HepG2 (cell line): Measurements from ENCODE around the gene CDC34. TPM values are rescaled to one million over a fixed set of nuclear protein-coding genes. Genes with fewer than 3 reads are reported as not detected.

Source experiments
- ASH2L ChIP-seq: fragments of 300-600, 200-600 bp; sonication (generic); IDR thresholded peaks from 2 replicates; pipeline ENCODE4 v1.7.0; 2017; ENCODE audit warnings: low read depth, mild to moderate bottlenecking, moderate library complexity, mixed read lengths, low read length; ENCODE audit not compliant: insufficient read length
- ATF7-NPFF ChIP-seq: sonication (generic); formaldehyde crosslinking; IDR thresholded peaks from 2 replicates; pipeline ENCODE4 v1.8.1; 2023; ENCODE audit warnings: mild to moderate bottlenecking, low read depth, missing genetic modification reagents, moderate library complexity
- DDIT3 ChIP-seq: sonication (generic); formaldehyde crosslinking; IDR thresholded peaks from 2 replicates; pipeline ENCODE4 v1.4.0; 2020; ENCODE audit warnings: mild to moderate bottlenecking, missing genetic modification reagents
- ESRRA ChIP-seq: sonication (generic); formaldehyde crosslinking; IDR thresholded peaks from 2 replicates; pipeline ENCODE4 v1.5.1; 2020; ENCODE audit warnings: mild to moderate bottlenecking, low read depth, missing genetic modification reagents
- IRF2 ChIP-seq: IDR thresholded peaks from 2 replicates; pipeline ENCODE4 v1.6.1; 2018; ENCODE audit warnings: missing genetic modification reagents, missing compliant biosample characterization
- ISL2 ChIP-seq: sonication (generic); formaldehyde crosslinking; IDR thresholded peaks from 2 replicates; pipeline ENCODE4 v1.5.0; 2020; ENCODE audit warnings: missing genetic modification reagents
- NFIB ChIP-seq: sonication (generic); formaldehyde crosslinking; IDR thresholded peaks from 2 replicates; pipeline ENCODE4 v1.9.0; 2021; ENCODE audit warnings: missing genetic modification reagents, mild to moderate bottlenecking, borderline replicate concordance
- NFKB2 ChIP-seq: sonication (generic); formaldehyde crosslinking; IDR thresholded peaks from 2 replicates; pipeline ENCODE4 v1.4.0; 2020; ENCODE audit warnings: missing genetic modification reagents, borderline replicate concordance
- PAXIP1 ChIP-seq: sonication (generic); formaldehyde crosslinking; conservative IDR thresholded peaks from 2 replicates; pipeline ENCODE4 v1.4.0; 2020; ENCODE audit warnings: mild to moderate bottlenecking, missing genetic modification reagents, moderate library complexity
- SMC3 ChIP-seq: IDR thresholded peaks from 2 replicates; pipeline ENCODE4 v1.6.1; 2011; ENCODE audit warnings: low read length, improper control_type of control experiment
- SNAPC4 ChIP-seq: sonication (generic); formaldehyde crosslinking; IDR thresholded peaks from 2 replicates; pipeline ENCODE4 v1.4.0; 2020; ENCODE audit warnings: mild to moderate bottlenecking, missing genetic modification reagents
- TEAD3 ChIP-seq: optimal IDR thresholded peaks from 2 replicates; pipeline ENCODE3; 2016; ENCODE audit warnings: borderline replicate concordance
- ZNF326 ChIP-seq: sonication (generic); formaldehyde crosslinking; IDR thresholded peaks from 2 replicates; pipeline ENCODE4 v1.4.0; 2020; ENCODE audit warnings: missing genetic modification reagents, borderline replicate concordance
- ZNF687 ChIP-seq: sonication (generic); formaldehyde crosslinking; IDR thresholded peaks from 2 replicates; pipeline ENCODE4 v1.5.1; 2020; ENCODE audit warnings: mild to moderate bottlenecking, missing genetic modification reagents, moderate library complexity
- ZNF879 ChIP-seq: sonication (generic); formaldehyde crosslinking; IDR thresholded peaks from 2 replicates; pipeline ENCODE4 v1.8.1; 2023; ENCODE audit warnings: missing genetic modification reagents
- polyA plus RNA-seq, 8 experiments: library from polyadenylated mRNA; depleted of rRNA in 3 of 8; stranded (reverse) in 7 of 8; unstranded in 1 of 8; fragments of >200 nt; fragmentation: Illumina TruSeq in 4 of 8; extraction: Trizol in 4 of 8; gene quantifications; 2 replicates each; pipeline versions ENCODE4 v1.2.1 to v1.2.3, GENCODE V29; 2011 to 2016; ENCODE audit warnings: low read depth in 4 of 8, missing spikeins in 1 of 8, mixed read lengths in 1 of 8; ENCODE audit not compliant: insufficient read depth in 1 of 8
- total RNA-seq, 5 experiments: library from RNA; depleted of rRNA; stranded (reverse); fragments of >200 nt; fragmentation: Illumina TruSeq; extraction: Trizol; gene quantifications; 2 replicates each; pipeline ENCODE4 v1.2.3, GENCODE V29; 2016; ENCODE audit warnings: low read depth in 1 of 5

The CDC34 gene
- total and polyA plus RNA-seq, 2 of the 13 experiments (the other 11 are each of a cell fraction or from before 2014, with no cell fraction given), result 138 to 150 TPM

GRCh38 chr19:532561-533363 lies 1.2 kb downstream of the CDC34 start (continued):
- peak; percentile 37 for TF ChIP-seq ASH2L
- no peak for TF ChIP-seq ESRRA (CRISPR knock-in tag)
- TF ChIP-seq SNAPC4 (CRISPR knock-in tag), result 0 out of 2 replicates have a peak, but pooled peaks have one; percentile 34
- TF ChIP-seq SMC3, result peak; percentile 47; the same call in 1 of the 2 replicates
- TF ChIP-seq NFKB2 (CRISPR knock-in tag), result 0 out of 2 replicates have a peak, but pooled peaks have one; percentile 68
- no peak for TF ChIP-seq NFIB (CRISPR knock-in tag)
- peak; percentile 91 for TF ChIP-seq ZNF687 (CRISPR knock-in tag)
- TF ChIP-seq TEAD3 (CRISPR knock-in tag), result peak; percentile 46
- no peak; the same call in 1 of the 2 replicates for TF ChIP-seq ATF7-NPFF (CRISPR knock-in tag)
- TF ChIP-seq PAXIP1 (CRISPR knock-in tag), result peak; percentile 77
- no peak for TF ChIP-seq DDIT3 (CRISPR knock-in tag)
- 0 out of 2 replicates have a peak, but pooled peaks have one; percentile 17 for TF ChIP-seq IRF2 (CRISPR knock-in tag)
- TF ChIP-seq ZNF326 (CRISPR knock-in tag), result no peak
- 0 out of 2 replicates have a peak, but pooled peaks have one; percentile 35 for TF ChIP-seq ZNF879 (CRISPR knock-in tag)
- peak; percentile 7; the same call in 1 of the 2 replicates for TF ChIP-seq ISL2
